Loucy (cell line): ENCODE results near the gene PRSS3.
A peak's percentile ranks its signal among the peaks of the same experiment; 100 is the strongest.
"Not testable (repeated sequence)": the region's sequence is repeated elsewhere in the genome, so short reads cannot be mapped to it uniquely, and the experiment has no call there.

Source experiments
- H2AFZ ChIP-seq: fragments of 200-600 bp; sonication (generic); 2 replicates; pipeline ENCODE4 v1.6.0; 2016; ENCODE audit warnings: antibody characterized with exemption, mild to moderate bottlenecking, low read length, moderate library complexity
- H3F3A ChIP-seq: fragments of 200-600 bp; 2 replicates; pipeline ENCODE4 v1.6.0; 2016; ENCODE audit warnings: antibody characterized with exemption, low read depth, mild to moderate bottlenecking
- H3K27me3 ChIP-seq: fragments of 200-600 bp; sonication (generic); 2 replicates; pipeline ENCODE4 v1.6.1; 2014; ENCODE audit warnings: low read length, mild to moderate bottlenecking; ENCODE audit not compliant: insufficient read depth, poor library complexity, severe bottlenecking
- H3K36me3 ChIP-seq: fragments of 200-600 bp; sonication (generic); 2 replicates; pipeline ENCODE4 v1.6.1; 2016; ENCODE audit warnings: low read length; ENCODE audit not compliant: insufficient read depth
- H3K4me1 ChIP-seq: fragments of 200-600 bp; sonication (generic); 2 replicates; pipeline ENCODE4 v1.5.1; 2014; ENCODE audit warnings: low read length, mild to moderate bottlenecking; ENCODE audit not compliant: insufficient read depth, poor library complexity, severe bottlenecking
- H3K4me2 ChIP-seq: fragments of 200-600 bp; sonication (generic); 2 replicates; pipeline ENCODE4 v1.6.0; 2014; ENCODE audit warnings: antibody characterized with exemption, low read length, low read depth, mild to moderate bottlenecking; ENCODE audit not compliant: poor library complexity, severe bottlenecking
- H3K4me3 ChIP-seq: fragments of 200-600 bp; sonication (generic); 2 replicates; pipeline ENCODE4 v1.5.1; 2014; ENCODE audit warnings: low read length, mild to moderate bottlenecking, mixed read lengths; ENCODE audit not compliant: poor library complexity, severe bottlenecking
- H3K79me2 ChIP-seq: fragments of 200-600 bp; sonication (generic); 2 replicates; pipeline ENCODE4 v1.6.1; 2014; ENCODE audit warnings: low read length; ENCODE audit not compliant: insufficient read depth
- H3K9ac ChIP-seq: fragments of 200-600 bp; sonication (generic); 2 replicates; pipeline ENCODE4 v1.6.0; 2014; ENCODE audit warnings: mild to moderate bottlenecking, low read depth, low read length, moderate library complexity; ENCODE audit not compliant: poor library complexity, severe bottlenecking
- H3K9me2 ChIP-seq: fragments of 200-600 bp; sonication (generic); replicated peaks from 2 replicates; pipeline ENCODE4 v1.6.1; 2016; ENCODE audit warnings: low read depth, low read length, mixed read lengths
- H3K9me3 ChIP-seq: fragments of 200-600 bp; sonication (generic); 2 replicates; pipeline ENCODE4 v1.6.1; 2014; ENCODE audit warnings: mild to moderate bottlenecking, antibody characterized with exemption, low read length, low read depth; ENCODE audit not compliant: insufficient read depth
- H4K20me1 ChIP-seq: fragments of 200-600 bp; sonication (generic); 2 replicates; pipeline ENCODE4 v1.6.0; 2014; ENCODE audit warnings: antibody characterized with exemption, low read length, mild to moderate bottlenecking; ENCODE audit not compliant: insufficient read depth, poor library complexity, severe bottlenecking
- CTCF ChIP-seq: fragments of 200-600 bp; sonication (generic); conservative IDR thresholded peaks from 2 replicates; pipeline ENCODE4 v1.5.1; 2014; ENCODE audit warnings: mild to moderate bottlenecking, antibody characterized with exemption, low read length
- EZH2phosphoT487 ChIP-seq: fragments of 200-600 bp; IDR thresholded peaks from 2 replicates; pipeline ENCODE4 v1.6.1; 2018; ENCODE audit warnings: antibody characterized with exemption, mild to moderate bottlenecking, moderate library complexity, borderline replicate concordance

PRSS3 gene

DNA sequence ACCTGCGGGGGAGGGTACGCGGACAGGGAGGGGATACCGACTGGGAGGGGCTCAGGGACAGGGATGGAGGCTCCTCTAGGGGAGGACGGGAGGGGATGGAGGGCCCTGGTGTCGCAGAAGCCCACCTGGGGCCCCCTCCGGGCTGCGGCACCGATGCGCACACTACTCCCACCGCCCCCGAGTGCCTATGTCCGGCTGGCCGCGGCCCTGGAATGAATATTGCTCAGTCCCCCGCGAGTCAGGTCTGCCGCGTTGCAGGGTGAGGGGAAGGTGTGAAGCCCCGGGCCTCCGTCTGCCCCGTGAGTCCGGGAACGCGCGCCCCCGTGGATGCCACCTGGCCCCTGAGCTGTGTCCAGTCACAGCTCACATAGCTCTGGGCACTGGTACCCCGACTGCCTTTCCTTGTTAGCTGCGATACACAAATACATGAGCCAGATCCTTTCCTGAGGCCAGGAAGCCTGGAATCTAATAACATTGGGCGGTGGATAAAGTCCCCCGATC, 44.5 kb upstream of the PRSS3 start:
- Histone ChIP-seq H3K4me2 (no peak overlapping the region), H2AFZ (no peak overlapping the region), H3K9me3 (no peaks in the 10 kb centered on the region), H3K9ac (no peak overlapping the region), H3F3A (peaks cover 4% of the 10 kb centered on the region; the same call in 1 of the 2 replicates), H4K20me1 (no peaks in the 10 kb centered on the region), H3K79me2 (no peaks in the 10 kb centered on the region), H3K4me1 (peaks cover 36% of the 10 kb centered on the region), H3K9me2 (no peaks in the 10 kb centered on the region), H3K27me3 (no peaks in the 10 kb centered on the region), H3K36me3 (no peaks in the 10 kb centered on the region), H3K4me3 (no peak overlapping the region)
- TF ChIP-seq CTCF (no peak), EZH2phosphoT487 (no peak)

GRCh38 chr9:33751536-33752129, 43.7 kb upstream of the PRSS3 start:
- Histone ChIP-seq H3K4me1 (peaks cover 36% of the 10 kb centered on the region), H3K79me2 (no peaks in the 10 kb centered on the region), H3K9ac (no peak overlapping the region), H4K20me1 (no peaks in the 10 kb centered on the region), H3K9me3 (no peaks in the 10 kb centered on the region), H3K36me3 (no peaks in the 10 kb centered on the region), H3K4me3 (no peak overlapping the region), H3K27me3 (no peaks in the 10 kb centered on the region), H2AFZ (no peak overlapping the region), H3F3A (peaks cover 4% of the 10 kb centered on the region; the same call in 1 of the 2 replicates), H3K9me2 (no peaks in the 10 kb centered on the region), H3K4me2 (peak overlapping the region; percentile 54)
- TF ChIP-seq CTCF (no peak), EZH2phosphoT487 (no peak)

DNA sequence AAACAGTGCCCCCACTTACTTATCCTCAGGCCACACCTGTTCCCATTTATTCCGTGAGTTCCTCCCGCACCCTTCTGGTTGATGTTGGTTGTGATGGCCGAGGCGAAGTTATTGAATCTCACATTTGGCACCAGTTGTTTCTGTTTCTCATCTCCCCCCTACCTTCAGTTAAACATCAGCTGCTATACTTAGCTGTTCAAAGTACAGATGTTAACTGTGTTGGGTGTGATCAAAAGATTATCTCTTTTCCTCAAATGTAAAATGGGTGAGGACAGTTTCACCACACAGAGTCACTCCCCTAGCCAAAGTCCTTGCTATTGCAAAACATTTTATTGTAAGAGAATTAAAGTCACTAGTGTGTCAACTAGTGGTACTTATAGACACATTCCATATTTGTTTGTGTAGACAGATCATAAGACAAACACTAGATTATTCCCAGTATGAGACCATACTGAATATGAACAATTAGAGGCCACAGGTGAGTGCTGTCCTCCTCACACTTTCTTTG, 43.2 kb upstream of the PRSS3 start:
- Histone ChIP-seq H3K27me3 (no peaks in the 10 kb centered on the region), H4K20me1 (no peaks in the 10 kb centered on the region), H3K4me3 (peak overlapping the region; percentile 11), H3K36me3 (no peaks in the 10 kb centered on the region), H3F3A (peaks cover 4% of the 10 kb centered on the region; the same call in 1 of the 2 replicates), H3K9me2 (no peaks in the 10 kb centered on the region), H2AFZ (no peak overlapping the region), H3K4me2 (peak overlapping the region; percentile 54), H3K4me1 (peaks cover 39% of the 10 kb centered on the region), H3K9me3 (no peaks in the 10 kb centered on the region), H3K9ac (peak overlapping the region; percentile 23), H3K79me2 (no peaks in the 10 kb centered on the region)
- TF ChIP-seq EZH2phosphoT487 (no peak), CTCF (no peak)

DNA sequence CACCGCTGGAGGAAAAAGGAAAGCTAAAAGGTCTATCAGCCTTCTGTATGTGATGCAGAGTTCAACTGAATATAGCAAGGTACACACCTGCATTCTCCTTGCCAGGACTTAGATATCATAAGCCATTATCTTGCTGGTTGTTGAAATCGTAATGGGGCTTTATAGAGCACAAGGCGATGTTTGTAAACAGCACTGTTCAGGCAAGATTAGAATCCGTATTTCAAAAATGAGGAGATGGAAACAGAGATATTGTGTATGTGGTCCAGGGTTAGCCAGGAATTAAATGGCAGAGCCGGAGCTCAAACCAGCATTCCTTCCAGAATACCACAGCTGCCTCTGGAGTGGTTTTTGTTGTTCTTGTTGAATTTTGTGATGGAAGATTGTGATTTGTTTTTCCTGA, 42.6 kb upstream of the PRSS3 start:
- Histone ChIP-seq H3K4me1 (peaks cover 39% of the 10 kb centered on the region), H3K9ac (peak overlapping the region; percentile 23), H3K4me3 (peak overlapping the region; percentile 11), H3K4me2 (peak overlapping the region; percentile 54)
- H3F3A ChIP-seq, H3K27me3 ChIP-seq, H3K9me3 ChIP-seq, H3K36me3 ChIP-seq, H3K79me2 ChIP-seq, H4K20me1 ChIP-seq, H2AFZ ChIP-seq, H3K9me2 ChIP-seq: not testable (repeated sequence)

DNA sequence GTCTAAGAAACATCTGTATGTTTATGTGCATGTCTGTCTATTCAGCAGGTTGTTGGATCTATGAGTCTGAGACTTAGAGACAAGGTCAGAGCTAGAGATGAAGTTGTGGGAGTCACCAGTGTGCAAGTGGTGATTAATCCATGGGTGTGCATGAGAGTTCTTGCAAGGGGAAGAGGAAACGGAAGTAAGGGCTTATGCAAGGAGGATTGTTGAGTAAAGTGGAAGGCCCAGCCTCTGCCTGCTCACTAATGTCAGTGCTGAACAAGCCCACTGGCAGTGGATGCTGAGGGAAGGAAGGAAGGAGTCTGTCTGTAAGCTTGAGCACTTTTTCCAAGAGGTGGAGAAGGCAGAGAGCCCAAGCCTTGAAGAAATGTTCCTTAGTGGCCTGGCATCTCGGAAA, 35.7 kb upstream of the PRSS3 start:
- not testable (repeated sequence) for H3K27me3 ChIP-seq, H3K9ac ChIP-seq, H4K20me1 ChIP-seq, H3K9me2 ChIP-seq, H3K9me3 ChIP-seq, H3K79me2 ChIP-seq, H2AFZ ChIP-seq, H3K4me2 ChIP-seq, H3K4me3 ChIP-seq, H3K36me3 ChIP-seq, H3F3A ChIP-seq, H3K4me1 ChIP-seq
